BLaER1 (cell line): ENCODE measurements around the gene IAH1.
"Not testable (repeated sequence)": the region's sequence is repeated elsewhere in the genome, so short reads cannot be mapped to it uniquely, and the experiment has no call there.

Source experiments
- H3K27ac ChIP-seq: shearing (Covaris generic); formaldehyde crosslinking; 2 replicates; pipeline ENCODE4 v1.8.1; 2022
- H3K27me3 ChIP-seq: shearing (Covaris generic); formaldehyde crosslinking; 2 replicates; pipeline ENCODE4 v1.8.1; 2022
- H3K36me3 ChIP-seq: shearing (Covaris generic); formaldehyde crosslinking; 2 replicates; pipeline ENCODE4 v1.8.1; 2022
- H3K4me1 ChIP-seq: shearing (Covaris generic); formaldehyde crosslinking; 2 replicates; pipeline ENCODE4 v1.8.1; 2022
- H3K4me2 ChIP-seq: shearing (Covaris generic); formaldehyde crosslinking; 2 replicates; pipeline ENCODE4 v1.8.1; 2022
- H3K4me3 ChIP-seq: shearing (Covaris generic); formaldehyde crosslinking; 2 replicates; pipeline ENCODE4 v1.8.1; 2022
- H3K9ac ChIP-seq: shearing (Covaris generic); formaldehyde crosslinking; 2 replicates; pipeline ENCODE4 v1.8.1; 2022
- H3K9me3 ChIP-seq: shearing (Covaris generic); formaldehyde crosslinking; 2 replicates; pipeline ENCODE4 v1.8.1; 2022
- H4K20me1 ChIP-seq: shearing (Covaris generic); formaldehyde crosslinking; 2 replicates; pipeline ENCODE4 v1.8.1; 2022
- Cebpa-rat ChIP-seq: shearing (Covaris generic); IDR thresholded peaks from 2 replicates; pipeline ENCODE4 v1.8.1; 2022

Gene IAH1

GRCh38 chr2:9492927-9493326 is 18.6 kb downstream of the IAH1 start:
- no peaks in the 10 kb centered on the region for H3K4me1 ChIP-seq
- H3K36me3 ChIP-seq, result peaks cover 100% of the 10 kb centered on the region
- H3K9me3 ChIP-seq, result no peaks in the 10 kb centered on the region
- no peak overlapping the region for H3K27ac ChIP-seq
- H3K4me3 ChIP-seq, result no peak overlapping the region
- peaks cover 42% of the 10 kb centered on the region for H4K20me1 ChIP-seq
- no peak overlapping the region for H3K4me2 ChIP-seq
- H3K9ac ChIP-seq, result no peak overlapping the region
- no peak for TF ChIP-seq Cebpa-rat
- no peaks in the 10 kb centered on the region for H3K27me3 ChIP-seq

- no peaks in the 10 kb centered on the region for H3K27me3 ChIP-seq
- H3K4me3 ChIP-seq, result no peak overlapping the region
- H3K4me1 ChIP-seq, result no peaks in the 10 kb centered on the region
- H4K20me1 ChIP-seq, result peaks cover 42% of the 10 kb centered on the region
- H3K4me2 ChIP-seq, result no peak overlapping the region
- no peaks in the 10 kb centered on the region for H3K9me3 ChIP-seq
- H3K36me3 ChIP-seq, result peaks cover 100% of the 10 kb centered on the region
- TF ChIP-seq Cebpa-rat, result no peak
- no peak overlapping the region for H3K27ac ChIP-seq
- no peak overlapping the region for H3K9ac ChIP-seq
Observed at GRCh38 chr2:9493478-9493877, 19.1 kb downstream of the IAH1 start.

GRCh38 chr2:9494081-9494480 is 19.7 kb downstream of the IAH1 start:
- no peak overlapping the region for H3K4me2 ChIP-seq
- TF ChIP-seq Cebpa-rat, result no peak
- no peaks in the 10 kb centered on the region for H3K9me3 ChIP-seq
- H3K4me3 ChIP-seq, result no peak overlapping the region
- no peak overlapping the region for H3K9ac ChIP-seq
- H3K27ac ChIP-seq, result no peak overlapping the region
- H4K20me1 ChIP-seq, result peaks cover 38% of the 10 kb centered on the region
- H3K4me1 ChIP-seq, result no peaks in the 10 kb centered on the region
- peaks cover 99% of the 10 kb centered on the region for H3K36me3 ChIP-seq
- no peaks in the 10 kb centered on the region for H3K27me3 ChIP-seq

- TF ChIP-seq Cebpa-rat, result no peak
- peaks cover 18% of the 10 kb centered on the region for H4K20me1 ChIP-seq
Observed at GRCh38 chr2:9497017-9497416, 22.7 kb downstream of the IAH1 start.

DNA sequence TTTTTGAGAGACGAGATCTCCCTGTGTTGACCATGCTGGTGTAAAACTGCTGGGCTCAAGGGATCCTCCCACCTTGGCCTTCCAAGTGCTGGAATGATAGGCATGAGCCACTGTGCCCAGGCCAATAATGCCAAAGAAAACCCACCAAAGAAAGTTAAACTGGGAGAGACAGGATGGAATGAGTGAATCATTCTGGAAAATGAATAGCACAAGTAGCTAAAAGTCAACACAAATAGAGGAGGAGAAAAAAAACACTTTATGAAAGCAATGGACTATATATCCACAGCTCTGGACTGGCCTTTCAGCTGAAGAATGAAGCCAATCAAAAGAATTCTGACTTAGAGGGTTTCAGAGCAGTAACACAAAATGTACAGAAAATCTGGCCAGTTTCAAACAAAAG is 23.9 kb downstream of the IAH1 start:
- Histone ChIP-seq H3K9ac (no peak overlapping the region), H3K27ac (no peak overlapping the region), H3K9me3 (no peaks in the 10 kb centered on the region), H3K4me2 (no peak overlapping the region), H3K36me3 (peaks cover 98% of the 10 kb centered on the region), H3K4me1 (no peaks in the 10 kb centered on the region), H3K27me3 (no peaks in the 10 kb centered on the region), H3K4me3 (no peak overlapping the region), H4K20me1 (0 out of 2 replicates have a peak, but pooled peaks cover 17% of the 10 kb centered on the region)
- TF ChIP-seq Cebpa-rat, result no peak

More at GRCh38 chr2:9497017-9497416, 22.7 kb downstream of the IAH1 start:
- Histone ChIP-seq H3K4me2 (no peak overlapping the region), H3K36me3 (peaks cover 98% of the 10 kb centered on the region), H3K4me1 (no peaks in the 10 kb centered on the region), H3K9ac (no peak overlapping the region), H3K27me3 (no peaks in the 10 kb centered on the region), H3K4me3 (no peak overlapping the region), H3K27ac (no peak overlapping the region), H3K9me3 (no peaks in the 10 kb centered on the region)

GRCh38 chr2:9508931-9509330 is 34.6 kb downstream of the IAH1 start:
- no peak overlapping the region for H3K27ac ChIP-seq
- no peak for TF ChIP-seq Cebpa-rat
- no peaks in the 10 kb centered on the region; the same call in 1 of the 2 replicates for H4K20me1 ChIP-seq
- H3K4me2 ChIP-seq, result no peak overlapping the region
- H3K27me3 ChIP-seq, result no peaks in the 10 kb centered on the region
- H3K9ac ChIP-seq, result no peak overlapping the region
- H3K9me3 ChIP-seq, result no peaks in the 10 kb centered on the region
- peaks cover 95% of the 10 kb centered on the region for H3K36me3 ChIP-seq
- no peak overlapping the region for H3K4me3 ChIP-seq
- H3K4me1 ChIP-seq, result no peaks in the 10 kb centered on the region

DNA sequence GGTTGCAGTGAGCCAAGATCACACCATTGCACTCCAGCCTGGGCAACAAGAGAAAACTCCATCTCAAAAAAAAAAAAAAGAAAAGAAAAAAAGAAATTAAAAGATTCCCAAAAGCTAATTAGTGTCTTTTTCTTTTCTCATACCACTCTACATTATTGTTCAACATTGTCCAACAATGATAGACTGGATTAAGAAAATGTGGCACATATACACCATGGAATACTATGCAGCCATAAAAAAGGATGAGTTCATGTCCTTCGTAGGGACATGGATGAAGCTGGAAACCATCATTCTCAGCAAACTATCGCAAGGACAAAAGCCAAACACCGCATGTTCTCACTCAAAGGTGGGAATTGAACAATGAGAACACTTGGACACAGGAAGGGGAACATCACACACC is 39.6 kb downstream of the IAH1 start:
- not testable (repeated sequence) for H3K4me1 ChIP-seq, H3K9ac ChIP-seq, H4K20me1 ChIP-seq, H3K4me3 ChIP-seq, H3K27me3 ChIP-seq, H3K9me3 ChIP-seq, H3K27ac ChIP-seq, H3K4me2 ChIP-seq
- peaks cover 90% of the 10 kb centered on the region for H3K36me3 ChIP-seq

DNA sequence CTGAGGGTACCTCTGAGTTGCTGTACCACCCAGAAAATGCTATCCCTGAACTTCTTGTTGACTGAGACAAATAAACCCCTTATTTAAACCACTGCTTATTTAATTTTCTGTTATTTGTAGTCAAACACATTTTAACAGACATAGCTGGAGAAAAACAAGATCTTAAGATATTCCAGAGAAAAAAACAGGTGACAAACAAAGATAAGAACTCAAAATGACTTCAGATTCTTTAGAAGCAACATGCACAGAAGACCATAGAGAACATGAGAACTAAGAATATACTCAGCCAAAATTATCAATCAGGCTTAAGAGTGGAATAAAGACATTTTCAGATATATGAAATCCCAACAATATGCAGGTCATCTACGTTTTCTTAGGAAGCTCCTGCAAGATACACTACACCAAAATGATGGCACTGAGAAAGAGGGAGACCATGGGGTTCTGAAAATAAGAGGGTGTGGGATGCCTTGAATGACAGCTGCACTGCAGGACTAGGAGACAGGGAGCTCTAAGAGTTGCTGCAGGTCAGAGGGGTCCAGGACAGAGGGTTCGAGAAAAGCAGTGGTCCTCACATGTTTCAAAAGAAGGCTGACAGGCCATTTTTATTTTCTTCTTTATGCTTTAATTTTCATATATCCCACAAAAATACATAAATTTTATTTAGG is 42.9 kb downstream of the IAH1 start:
- H3K9me3 ChIP-seq, result 0 out of 2 replicates have a peak, but pooled peaks cover 5% of the 10 kb centered on the region
- H3K9ac ChIP-seq, result no peak overlapping the region
- H3K27ac ChIP-seq, result no peak overlapping the region

GRCh38 chr2:9518163-9518562 is 43.8 kb downstream of the IAH1 start:
- Histone ChIP-seq H4K20me1 (peaks cover 5% of the 10 kb centered on the region; the same call in 1 of the 2 replicates), H3K27ac (no peak overlapping the region), H3K4me1 (no peaks in the 10 kb centered on the region), H3K9ac (no peak overlapping the region), H3K9me3 (0 out of 2 replicates have a peak, but pooled peaks cover 5% of the 10 kb centered on the region), H3K4me3 (no peak overlapping the region), H3K36me3 (peaks cover 89% of the 10 kb centered on the region), H3K27me3 (no peaks in the 10 kb centered on the region), H3K4me2 (no peak overlapping the region)
- TF ChIP-seq Cebpa-rat, result no peak

More for the DNA sequence above, 42.9 kb downstream of the IAH1 start:
- peaks cover 5% of the 10 kb centered on the region; the same call in 1 of the 2 replicates for H4K20me1 ChIP-seq
- no peaks in the 10 kb centered on the region for H3K4me1 ChIP-seq
- H3K36me3 ChIP-seq, result peaks cover 93% of the 10 kb centered on the region
- no peak overlapping the region for H3K4me3 ChIP-seq
- no peaks in the 10 kb centered on the region for H3K27me3 ChIP-seq
- TF ChIP-seq Cebpa-rat, result no peak
- H3K4me2 ChIP-seq, result no peak overlapping the region

DNA sequence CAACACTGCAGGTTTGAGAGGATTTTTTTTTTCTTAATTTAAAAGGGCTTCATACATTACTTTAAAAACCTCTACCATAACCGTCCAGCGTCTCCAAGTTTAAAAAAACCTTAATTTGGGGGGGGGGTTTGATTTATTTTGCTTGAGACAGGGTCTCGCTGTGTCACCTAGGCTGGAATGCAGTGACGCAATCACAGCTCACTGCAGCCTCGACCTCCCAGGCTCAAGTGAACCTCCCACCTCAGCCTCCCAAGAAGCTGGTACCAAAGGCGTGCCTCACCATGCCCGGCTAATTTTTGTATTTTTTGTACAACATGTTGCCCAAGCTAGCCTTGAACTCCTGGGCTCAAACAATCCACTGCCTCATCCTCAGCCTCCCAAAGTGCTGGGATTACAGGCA is 44.4 kb downstream of the IAH1 start:
- peaks cover 5% of the 10 kb centered on the region; the same call in 1 of the 2 replicates for H4K20me1 ChIP-seq
- H3K27me3 ChIP-seq, result no peaks in the 10 kb centered on the region
- H3K9ac ChIP-seq, result no peak overlapping the region
- no peaks in the 10 kb centered on the region for H3K4me1 ChIP-seq
- 0 out of 2 replicates have a peak, but pooled peaks cover 5% of the 10 kb centered on the region for H3K9me3 ChIP-seq
- 0 out of 2 replicates have a peak, but pooled peaks have one; percentile 28 for TF ChIP-seq Cebpa-rat
- no peak overlapping the region for H3K4me3 ChIP-seq
- H3K36me3 ChIP-seq, result peaks cover 89% of the 10 kb centered on the region
- no peak overlapping the region for H3K4me2 ChIP-seq
- no peak overlapping the region for H3K27ac ChIP-seq
